AG04450 (cell line): Measurements from ENCODE around the gene VCAN. TPM values are rescaled to one million over a fixed set of nuclear protein-coding genes. Genes with fewer than 3 reads are reported as not detected.

ENCODE experiments used
- CTCF ChIA-PET: fragments of 300-600, 350-600 bp; formaldehyde crosslinking; extraction: SDS; loops from one replicate; lab custom pipeline; 2022; ENCODE audit warnings: antibody characterized with exemption, inconsistent platforms; lab: Charles Lee
- POLR2A ChIA-PET: fragments of 350-600 bp; formaldehyde crosslinking; extraction: SDS; loops from one replicate; lab custom pipeline; 2021; ENCODE audit warnings: antibody characterized with exemption, inconsistent platforms; lab: Yijun Ruan, JAX
- DNase-seq: peaks from one replicate; pipeline ENCODE4 v3.0.0-alpha.2; 2011; ENCODE audit warnings: low read depth, low spot score
- H3K27ac ChIP-seq: one replicate; pipeline ENCODE4 v1.5.1; 2012; ENCODE audit warnings: low read depth, low read length, control low read depth
- H3K27me3 ChIP-seq: one replicate; pipeline ENCODE4 v1.6.0; 2012; ENCODE audit warnings: low read length; ENCODE audit not compliant: control insufficient read depth, insufficient read depth
- H3K4me3 ChIP-seq: 2 replicates; pipeline ENCODE4 v1.5.1; 2011; ENCODE audit warnings: mild to moderate bottlenecking, low read depth, low read length, control low read depth
- H3K9me3 ChIP-seq: 2 replicates; pipeline ENCODE4 v1.5.1; 2012; ENCODE audit warnings: low read length; ENCODE audit not compliant: control insufficient read depth, insufficient read depth
- CTCF ChIP-seq: IDR thresholded peaks from 2 replicates; pipeline ENCODE4 v1.5.1; 2011; ENCODE audit warnings: low read depth, low read length, control low read depth, inconsistent platforms
- polyA plus RNA-seq: library from polyadenylated mRNA; depleted of rRNA; stranded (reverse); fragments of >200 nt; gene quantifications from 2 replicates; pipeline ENCODE4 v1.2.3, GENCODE V29; 2011

VCAN gene
- polyA plus RNA-seq, 1 experiment = 171 TPM

- Histone ChIP-seq H3K4me3 (no peak overlapping the region), H3K9me3 (no peaks in the 10 kb centered on the region; the same call in 1 of the 2 replicates), H3K27me3 (no peaks in the 10 kb centered on the region), H3K27ac (no peak overlapping the region)
- no peak for TF ChIP-seq CTCF
- POLR2A ChIA-PET = no interaction called here
- CTCF ChIA-PET = interaction anchor here (1.4 kb wide), 1 partner anchor 18 kb away, joined by 3 read pairs; no protein-coding TSS in a partner anchor
- DNase-seq = no peak
Observed at GRCh38 chr5:83447533-83447932, 24.0 kb upstream of the VCAN start.

GRCh38 chr5:83450183-83450966 lies 21.2 kb upstream of the VCAN start:
- ChIA-PET POLR2A (interaction anchor here (0.6 kb wide), 1 partner anchor 8 kb away, joined by 4 read pairs; no protein-coding TSS in a partner anchor), CTCF (no interaction called here)
- TF ChIP-seq CTCF = no peak
- Histone ChIP-seq H3K4me3 (no peak overlapping the region), H3K9me3 (peaks cover 6% of the 10 kb centered on the region; the same call in 1 of the 2 replicates), H3K27me3 (no peaks in the 10 kb centered on the region), H3K27ac (no peak overlapping the region)
- DNase-seq = no peak

- CTCF ChIA-PET = no interaction called here
- POLR2A ChIA-PET = interaction anchor here (0.6 kb wide), 1 partner anchor 9 kb away, joined by 4 read pairs; no protein-coding TSS in a partner anchor
Observed at GRCh38 chr5:83450967-83451248, 20.6 kb upstream of the VCAN start.

GRCh38 chr5:83451955-83452354 lies 19.6 kb upstream of the VCAN start:
- CTCF ChIA-PET = no interaction called here
- no peak overlapping the region for H3K4me3 ChIP-seq
- no peak overlapping the region for H3K27ac ChIP-seq
- peaks cover 6% of the 10 kb centered on the region; the same call in 1 of the 2 replicates for H3K9me3 ChIP-seq
- no peak for TF ChIP-seq CTCF
- no peaks in the 10 kb centered on the region for H3K27me3 ChIP-seq
- DNase-seq = no peak
- POLR2A ChIA-PET = no interaction called here

More at GRCh38 chr5:83450967-83451248, 20.6 kb upstream of the VCAN start:
- H3K9me3 ChIP-seq = peaks cover 6% of the 10 kb centered on the region; the same call in 1 of the 2 replicates
- DNase-seq = no peak
- no peaks in the 10 kb centered on the region for H3K27me3 ChIP-seq
- no peak for TF ChIP-seq CTCF
- H3K4me3 ChIP-seq = no peak overlapping the region
- H3K27ac ChIP-seq = no peak overlapping the region

- no peaks in the 10 kb centered on the region for H3K27me3 ChIP-seq
- TF ChIP-seq CTCF = no peak
- ChIA-PET CTCF (no interaction called here), POLR2A (no interaction called here)
- no peak overlapping the region for H3K4me3 ChIP-seq
- peaks cover 6% of the 10 kb centered on the region; the same call in 1 of the 2 replicates for H3K9me3 ChIP-seq
- H3K27ac ChIP-seq = no peak overlapping the region
- no peak for DNase-seq
Observed at GRCh38 chr5:83453937-83454336, 17.6 kb upstream of the VCAN start.
